SU-DHL-6 (cell line): ENCODE data around the gene F8A2.

ENCODE experiments used
- EZH2phosphoT487 ChIP-seq: fragments of 200-600 bp; sonication (generic), shearing (Covaris generic); conservative IDR thresholded peaks from 2 replicates; pipeline ENCODE4 v1.6.1; 2018; ENCODE audit warnings: mild to moderate bottlenecking, antibody characterized with exemption, low read length, moderate library complexity, mixed read lengths
- TF ChIP-seq, protein P1 (sequence below): fragments of 200-600 bp; sonication (generic); IDR thresholded peaks from one replicate; pipeline ENCODE4 v1.5.1; 2017; ENCODE audit warnings: antibody characterized with exemption, mild to moderate bottlenecking, low read length, moderate library complexity; ENCODE audit not compliant: insufficient read depth, poor library complexity, severe bottlenecking

DNA sequence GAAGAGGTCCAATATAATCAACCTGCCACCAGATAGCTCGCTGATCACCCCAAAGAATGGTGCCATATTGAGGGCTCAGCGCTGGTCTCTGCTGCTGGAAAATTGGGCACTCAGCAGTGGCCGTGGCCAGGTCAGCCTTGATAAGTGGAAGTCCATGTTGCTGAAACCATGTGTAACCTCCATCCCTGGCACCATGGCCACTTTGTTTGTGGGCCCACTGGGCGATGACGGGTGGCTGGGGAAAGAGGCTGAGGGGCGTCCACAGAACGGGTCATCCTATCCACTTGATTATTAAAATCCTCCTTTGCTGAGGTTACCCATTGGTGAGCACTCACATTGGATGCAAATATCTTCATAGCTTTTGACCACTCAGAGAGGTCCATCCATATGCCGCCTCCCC is 7.7 kb downstream of the F8A2 start:
- TF ChIP-seq, protein P1, sequence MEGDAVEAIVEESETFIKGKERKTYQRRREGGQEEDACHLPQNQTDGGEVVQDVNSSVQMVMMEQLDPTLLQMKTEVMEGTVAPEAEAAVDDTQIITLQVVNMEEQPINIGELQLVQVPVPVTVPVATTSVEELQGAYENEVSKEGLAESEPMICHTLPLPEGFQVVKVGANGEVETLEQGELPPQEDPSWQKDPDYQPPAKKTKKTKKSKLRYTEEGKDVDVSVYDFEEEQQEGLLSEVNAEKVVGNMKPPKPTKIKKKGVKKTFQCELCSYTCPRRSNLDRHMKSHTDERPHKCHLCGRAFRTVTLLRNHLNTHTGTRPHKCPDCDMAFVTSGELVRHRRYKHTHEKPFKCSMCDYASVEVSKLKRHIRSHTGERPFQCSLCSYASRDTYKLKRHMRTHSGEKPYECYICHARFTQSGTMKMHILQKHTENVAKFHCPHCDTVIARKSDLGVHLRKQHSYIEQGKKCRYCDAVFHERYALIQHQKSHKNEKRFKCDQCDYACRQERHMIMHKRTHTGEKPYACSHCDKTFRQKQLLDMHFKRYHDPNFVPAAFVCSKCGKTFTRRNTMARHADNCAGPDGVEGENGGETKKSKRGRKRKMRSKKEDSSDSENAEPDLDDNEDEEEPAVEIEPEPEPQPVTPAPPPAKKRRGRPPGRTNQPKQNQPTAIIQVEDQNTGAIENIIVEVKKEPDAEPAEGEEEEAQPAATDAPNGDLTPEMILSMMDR = no peak
- TF ChIP-seq EZH2phosphoT487 = no peak
